Neural progenitor cell (in vitro differentiated cells): ENCODE results near the gene KCNH1.

Source experiments
- CTCF ChIP-seq: fragments of 200-600 bp; sonication (generic); IDR thresholded peaks from 2 replicates; pipeline ENCODE4 v1.5.1; 2017; ENCODE audit warnings: antibody characterized with exemption, mild to moderate bottlenecking
- EZH2 ChIP-seq: fragments of 200-600 bp; sonication (generic); IDR thresholded peaks from 2 replicates; pipeline ENCODE4 v1.6.1; 2017; ENCODE audit warnings: antibody characterized with exemption, mild to moderate bottlenecking, moderate library complexity

GRCh38 chr1:210648588-210649269 lies 485.2 kb downstream of the KCNH1 start:
- TF ChIP-seq CTCF (no peak), EZH2 (no peak)
